Measurements from ENCODE around the gene TAF12.
"Not testable (repeated sequence)": the region's sequence is repeated elsewhere in the genome, so short reads cannot be mapped to it uniquely, and the experiment has no call there.

The TAF12 gene

GRCh38 chr1:28648008-28648473 is 5.2 kb upstream of the TAF12 start:
- peak; percentile 83 to 96 (median 91) for DNase-seq
- intact Hi-C loops (cut with DNase I) = loop anchor here (2.0 kb wide), 1 partner anchor 21 kb away; the partner anchor contains the start of gene GMEB1

GRCh38 chr1:28646040-28646439 is 3.2 kb upstream of the TAF12 start:
- intact Hi-C loops (cut with DNase I) = no loop called here
- no peak for DNase-seq

GRCh38 chr1:28645406-28645805 is 2.5 kb upstream of the TAF12 start:
- DNase-seq; intact Hi-C loops (cut with DNase I): not testable (repeated sequence)

GRCh38 chr1:28644494-28644893 is 1.6 kb upstream of the TAF12 start:
- intact Hi-C loops (cut with DNase I) = no loop called here

GRCh38 chr1:28642056-28642846 is 616 bp downstream of the TAF12 start:
- intact Hi-C loops (cut with DNase I) = loop anchor here (2.0 kb wide), 1 partner anchor 95 kb away; the partner anchor contains the start of gene YTHDF2
- peak in 2 of 42 donors; percentile 18 to 20 for DNase-seq

More at GRCh38 chr1:28644494-28644893, 1.6 kb upstream of the TAF12 start:
- no peak for DNase-seq

- no peak for DNase-seq
- intact Hi-C loops (cut with DNase I) = no loop called here
These were observed 2.1 kb downstream of the TAF12 start for GRCh38 chr1:28640766-28641165.

GRCh38 chr1:28632560-28632959 is 10.3 kb downstream of the TAF12 start:
- intact Hi-C loops (cut with DNase I) = no loop called here
- no peak for DNase-seq

GRCh38 chr1:28631713-28632112 is 11.2 kb downstream of the TAF12 start:
- intact Hi-C loops (cut with DNase I) = no loop called here

GRCh38 chr1:28613175-28613574 is 29.7 kb downstream of the TAF12 start:
- intact Hi-C loops (cut with DNase I) = no loop called here

More at GRCh38 chr1:28631713-28632112, 11.2 kb downstream of the TAF12 start:
- DNase-seq = no peak

GRCh38 chr1:28606771-28607170 is 36.1 kb downstream of the TAF12 start:
- no peak for DNase-seq
- intact Hi-C loops (cut with DNase I) = no loop called here

More at GRCh38 chr1:28613175-28613574, 29.7 kb downstream of the TAF12 start:
- DNase-seq = peak in 12 of 42 donors; percentile 3 to 51 (median 24)

GRCh38 chr1:28604962-28605361 is 37.9 kb downstream of the TAF12 start:
- DNase-seq = no peak
- intact Hi-C loops (cut with DNase I) = no loop called here

GRCh38 chr1:28604411-28604810 is 38.5 kb downstream of the TAF12 start:
- intact Hi-C loops (cut with DNase I) = no loop called here

GRCh38 chr1:28602536-28603439 is 40.1 kb downstream of the TAF12 start:
- peak in 38 of 42 donors; percentile 34 to 90 (median 75) for DNase-seq
- intact Hi-C loops (cut with DNase I) = loop anchor here (2.0 kb wide), 1 partner anchor 86 kb away; no protein-coding TSS in a partner anchor

More at GRCh38 chr1:28604411-28604810, 38.5 kb downstream of the TAF12 start:
- no peak for DNase-seq

- intact Hi-C loops (cut with DNase I) = loop anchor here (2.0 kb wide), 1 partner anchor 85 kb away; no protein-coding TSS in a partner anchor
- no peak for DNase-seq
These were observed 41.2 kb downstream of the TAF12 start for GRCh38 chr1:28601696-28602095.

- intact Hi-C loops (cut with DNase I) = not testable (repeated sequence)
These were observed 46.6 kb downstream of the TAF12 start for GRCh38 chr1:28596276-28596675.

GRCh38 chr1:28595412-28596191 is 47.3 kb downstream of the TAF12 start:
- no peak for DNase-seq
- intact Hi-C loops (cut with DNase I) = no loop called here

More at GRCh38 chr1:28596276-28596675, 46.6 kb downstream of the TAF12 start:
- not testable (repeated sequence) for DNase-seq

GRCh38 chr1:28594686-28595411 is 48.0 kb downstream of the TAF12 start:
- DNase-seq = peak in 1 of 42 donors; percentile 35

GRCh38 chr1:28593988-28594356 is 48.9 kb downstream of the TAF12 start:
- DNase-seq; intact Hi-C loops (cut with DNase I): not testable (repeated sequence)

More at GRCh38 chr1:28594686-28595411, 48.0 kb downstream of the TAF12 start:
- intact Hi-C loops (cut with DNase I) = not testable (repeated sequence)

Data from head of caudate nucleus (tissue), 42 donors.